GM18499 (cell line): Measurements from ENCODE around the gene C1orf232.

Experiments
- ATAC-seq: cut with Tn5 transposase; IDR thresholded peaks from one replicate; pipeline ENCODE4 v1.9.1; 2021; ENCODE audit warnings: moderate number of reproducible peaks; ENCODE audit not compliant: insufficient read depth, unreplicated experiment

Gene C1orf232

DNA sequence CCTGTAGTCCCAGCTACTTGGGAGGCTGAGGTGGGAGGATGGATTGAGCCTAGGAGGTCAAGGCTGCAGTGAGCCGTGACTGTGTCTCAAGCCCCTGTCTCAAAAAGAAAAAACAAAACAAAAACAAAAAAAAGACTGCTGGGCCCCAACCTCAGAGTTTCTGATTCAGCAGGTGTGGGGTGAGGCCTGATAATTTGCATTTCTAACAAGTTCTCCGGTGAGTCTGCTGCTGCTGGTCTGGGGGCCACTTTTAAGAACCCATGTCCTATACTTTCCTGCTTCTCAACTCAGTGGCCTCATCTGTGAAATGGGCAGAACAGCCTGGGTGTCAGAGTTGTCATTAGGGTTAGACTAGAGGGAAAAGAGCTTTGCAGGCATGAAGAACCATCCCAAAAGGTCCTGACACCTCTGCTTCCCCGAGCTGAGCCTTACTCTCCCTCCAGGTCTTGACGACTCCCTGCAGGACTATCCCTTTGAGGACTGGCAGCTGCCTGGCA lies 11.3 kb upstream of the C1orf232 start:
- ATAC-seq, result no peak

DNA sequence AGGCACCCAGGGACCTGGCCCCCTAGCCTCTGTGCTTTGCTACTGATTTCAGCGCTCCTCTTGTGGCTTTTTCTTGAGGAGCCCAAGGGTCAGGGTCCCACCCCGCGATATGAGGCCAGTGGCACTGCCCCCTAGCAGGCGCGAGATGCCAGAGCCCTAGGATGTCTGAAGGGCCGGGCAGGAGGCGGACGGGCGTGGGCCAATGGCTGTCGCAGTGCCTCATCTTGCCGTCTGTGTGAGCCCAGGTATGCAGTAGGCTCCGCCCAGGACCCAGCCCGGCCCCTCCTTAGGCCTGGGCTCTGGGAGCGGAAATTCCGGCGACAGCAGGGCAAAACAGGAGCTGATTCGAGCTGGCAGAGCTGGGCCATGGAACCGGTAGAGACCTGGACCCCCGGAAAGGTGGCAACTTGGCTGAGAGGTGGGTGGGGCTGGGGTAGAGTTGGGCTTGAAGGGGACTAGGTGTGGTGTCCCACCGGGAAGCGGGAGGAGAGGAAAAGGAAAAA lies 8.5 kb upstream of the C1orf232 start, which contains the start of gene CNKSR1:
CNKSR1 (plus strand) TSS at position 310 of the 503 bp plus-strand sequence; CDS start at position 367, 57 bp downstream.
- no peak for ATAC-seq

DNA sequence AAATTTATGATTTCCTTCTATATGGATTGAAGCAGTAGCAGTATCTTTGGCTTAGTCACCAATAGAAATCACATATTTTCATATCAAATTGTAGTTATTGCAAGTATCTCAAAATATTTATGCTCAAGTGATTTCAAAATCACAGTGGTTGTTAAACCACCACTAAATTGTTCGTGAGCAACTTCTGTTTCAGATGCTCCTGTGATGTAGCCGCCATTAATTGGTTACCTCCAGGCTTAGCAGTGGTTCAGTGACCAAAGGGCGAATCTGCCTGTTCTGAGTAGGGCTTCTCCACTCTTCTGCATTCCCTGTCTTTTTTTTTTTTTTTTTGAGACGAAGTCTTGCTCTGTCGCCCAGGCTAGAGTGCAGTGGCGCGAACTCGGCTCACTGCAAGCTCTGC lies 6.6 kb upstream of the C1orf232 start:
- ATAC-seq, result no peak

DNA sequence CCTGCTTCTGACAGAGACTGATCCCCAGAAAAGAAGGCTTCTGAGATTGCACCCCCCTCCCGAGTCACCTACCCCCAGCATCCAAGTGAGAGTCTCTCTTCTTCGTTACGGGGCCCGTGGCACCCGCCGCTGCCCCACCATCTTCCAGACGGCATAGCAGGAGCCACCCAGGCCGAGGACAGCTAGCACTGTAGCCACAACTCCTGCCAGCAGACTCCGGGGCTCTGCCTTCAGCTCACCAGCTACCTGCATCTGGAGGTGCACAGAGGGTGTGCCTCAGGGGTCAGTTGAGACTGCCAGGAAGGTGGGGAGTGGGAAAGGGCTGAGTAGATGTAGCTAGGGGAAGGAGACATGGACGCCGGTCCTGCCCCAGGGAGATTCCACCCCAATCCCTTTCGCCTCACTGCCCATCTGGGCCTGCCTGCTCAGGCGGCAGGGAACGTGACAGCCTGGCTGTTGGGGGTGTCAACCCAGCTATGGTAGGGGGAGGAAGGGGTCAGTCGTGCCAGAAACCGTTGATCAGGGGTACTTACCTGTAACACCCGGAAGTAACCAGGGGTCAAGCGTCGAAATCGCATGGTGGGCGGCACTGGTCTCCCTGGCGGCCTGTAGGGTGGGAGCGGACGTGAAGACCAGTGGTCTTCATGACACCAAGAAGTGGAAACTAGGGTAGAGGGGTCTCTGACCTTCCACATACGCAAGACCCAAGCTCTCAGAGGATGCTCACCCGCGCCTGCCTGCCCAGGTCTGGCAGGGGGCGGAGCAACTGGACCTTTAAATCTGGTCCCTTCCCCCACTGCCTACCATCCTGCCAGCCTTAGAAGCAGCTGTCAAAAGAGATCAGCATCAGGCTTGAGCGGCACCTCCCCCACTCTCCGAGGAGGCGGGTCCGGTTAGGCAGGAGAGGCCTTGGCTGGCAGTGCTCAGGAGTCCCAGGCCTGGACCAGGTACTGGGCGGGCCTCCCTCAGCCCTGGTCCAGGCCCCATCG lies 2.6 kb upstream of the C1orf232 start, which contains the start of gene ZNF593OS:
ZNF593OS (minus strand) TSS at position 749 of the 989 bp plus-strand sequence; CDS start at position 578, 171 bp downstream.
- ATAC-seq, result no peak

DNA sequence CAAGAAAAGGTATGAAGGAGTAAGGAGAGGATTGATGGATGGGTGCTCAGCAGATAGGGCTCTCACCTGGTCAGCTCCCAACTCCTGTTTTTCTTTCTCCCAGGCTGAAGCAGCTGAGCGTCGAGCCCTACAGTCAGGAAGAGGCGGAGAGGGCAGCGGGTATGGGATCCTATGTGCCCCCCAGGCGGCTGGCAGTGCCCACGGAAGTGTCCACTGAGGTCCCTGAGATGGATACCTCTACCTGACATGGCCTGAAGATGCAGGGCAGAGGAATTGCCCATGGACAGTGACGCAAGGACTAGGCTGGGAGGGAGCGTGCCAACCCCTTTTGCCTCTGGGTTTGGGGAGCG lies 1.7 kb upstream of the C1orf232 start:
- ATAC-seq, result no peak

DNA sequence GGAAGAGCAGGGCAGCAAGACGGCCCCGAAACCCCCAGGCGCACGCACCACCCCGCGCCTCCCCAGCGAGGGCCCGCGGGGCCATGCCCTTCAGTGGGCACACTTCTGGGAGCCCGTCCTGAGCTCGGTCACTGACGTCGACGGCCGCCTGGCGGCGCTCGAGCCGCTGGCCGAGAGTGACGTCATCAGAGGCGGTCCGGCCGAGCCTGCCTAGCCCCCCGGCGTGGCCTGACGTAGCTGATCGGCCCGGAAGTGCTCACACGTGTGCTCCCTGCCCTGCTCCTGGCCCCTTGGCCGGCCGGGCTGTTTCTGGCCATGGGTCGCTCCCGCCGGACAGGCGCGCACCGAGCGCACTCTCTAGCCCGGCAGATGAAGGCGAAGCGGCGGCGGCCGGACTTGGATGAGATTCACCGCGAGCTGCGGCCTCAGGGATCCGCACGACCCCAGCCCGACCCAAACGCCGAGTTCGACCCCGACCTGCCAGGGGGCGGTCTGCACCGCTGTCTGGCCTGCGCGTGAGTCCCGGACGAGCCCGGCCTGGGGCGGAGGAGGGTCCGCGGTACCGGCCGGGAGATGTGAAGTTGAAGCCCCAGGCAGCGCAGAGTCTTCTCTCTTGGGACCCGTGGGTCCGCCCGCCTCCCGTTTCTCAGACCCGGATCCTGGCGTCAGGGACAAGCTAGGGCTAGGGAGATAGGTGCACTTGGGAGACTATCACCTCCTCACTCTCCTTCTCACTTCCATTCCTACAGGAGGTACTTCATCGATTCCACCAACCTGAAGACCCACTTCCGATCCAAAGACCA lies 1.1 kb upstream of the C1orf232 start, which contains the start of gene ZNF593:
ZNF593 (plus strand) TSS at position 240 of the 803 bp plus-strand sequence; CDS start at position 316, 76 bp downstream.
- no peak for ATAC-seq

DNA sequence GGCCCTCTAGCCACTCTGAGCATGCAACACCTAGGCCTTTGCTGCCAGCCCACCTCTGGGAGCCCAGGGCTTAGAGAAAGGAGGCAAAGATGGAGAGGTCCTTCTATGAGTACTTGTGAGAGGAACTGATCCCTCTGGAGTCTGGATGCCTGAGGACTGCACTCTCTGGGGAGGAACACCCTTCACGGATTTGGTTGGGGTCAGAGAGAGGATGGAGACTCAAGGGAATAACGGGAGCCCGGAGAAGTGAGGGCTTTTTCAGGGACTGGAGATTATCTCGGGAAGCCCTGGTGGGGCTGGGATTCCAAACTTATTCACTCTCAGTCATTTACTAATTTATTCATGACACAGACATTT lies 413 bp upstream of the C1orf232 start:
- no peak for ATAC-seq

DNA sequence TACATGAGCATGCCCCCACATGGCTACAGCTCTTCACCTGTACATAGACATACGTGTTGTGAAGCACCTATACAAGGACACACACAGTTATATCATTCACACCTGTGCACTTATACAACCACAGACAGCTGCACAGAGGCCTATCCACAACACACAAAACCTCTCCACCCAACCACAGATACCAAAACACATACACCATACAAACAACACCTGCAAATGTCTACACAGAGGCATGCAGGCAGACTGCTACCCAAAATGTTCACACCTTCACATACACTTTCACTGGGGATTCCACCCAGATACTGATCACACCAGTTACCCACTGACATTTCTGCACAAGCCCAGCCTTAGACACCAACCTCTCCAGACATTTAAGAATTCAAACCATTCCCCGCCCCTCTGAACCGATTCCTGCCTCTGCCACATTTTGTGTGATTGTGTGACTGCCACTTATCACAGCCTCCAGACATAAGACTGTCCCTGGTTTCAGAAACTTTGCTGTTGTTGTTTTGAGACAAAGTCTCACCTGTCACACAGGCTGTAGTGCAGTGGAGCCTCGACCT lies 2.0 kb downstream of the C1orf232 start:
- no peak for ATAC-seq

DNA sequence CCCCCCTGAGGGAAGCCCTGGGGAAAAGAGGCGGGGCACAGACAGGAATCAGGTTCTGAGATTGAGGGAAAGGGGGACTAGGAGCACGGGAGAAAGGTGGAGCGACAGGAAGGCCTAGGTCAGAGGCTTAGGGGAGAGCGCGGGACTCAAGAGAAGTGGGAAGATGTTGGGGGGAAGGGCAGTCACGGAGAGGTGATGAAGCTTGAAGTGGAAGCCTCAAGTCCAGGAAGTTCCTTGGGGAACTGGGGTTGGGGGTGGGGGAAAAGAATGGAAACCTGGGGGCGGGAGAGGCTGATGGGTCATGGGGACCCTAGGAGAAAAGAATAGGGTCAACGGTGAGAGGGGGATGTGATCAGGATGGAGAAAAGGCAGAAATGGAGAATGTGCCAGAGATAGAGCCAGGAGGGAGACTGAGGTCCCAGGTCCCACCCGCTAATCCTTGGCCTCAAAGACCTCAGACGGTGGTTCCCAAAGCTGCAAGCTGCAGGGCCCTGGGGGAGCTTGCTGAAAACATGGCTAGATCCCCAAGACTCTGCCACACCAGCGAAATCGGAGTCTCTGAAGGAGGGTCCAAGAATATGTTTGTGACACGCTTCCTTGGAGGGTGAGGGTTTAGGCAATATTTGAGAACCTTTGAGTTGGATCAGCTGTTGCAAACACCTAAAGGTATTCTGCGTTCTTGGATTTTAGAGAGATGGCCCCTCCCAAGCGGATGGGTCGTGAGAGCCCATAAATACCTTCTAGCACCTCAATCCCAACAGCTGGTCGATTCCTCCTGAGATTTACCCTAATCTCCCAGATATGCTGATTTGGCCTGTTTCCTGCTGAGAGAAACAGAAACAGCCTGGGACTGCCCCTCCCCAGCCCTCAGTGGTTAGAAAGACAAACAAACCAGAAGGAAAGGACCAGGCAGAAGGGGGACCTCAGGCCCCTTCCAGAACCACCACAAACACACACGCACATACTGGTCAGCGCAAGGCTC lies 3.6 kb downstream of the C1orf232 start:
- no peak for ATAC-seq

DNA sequence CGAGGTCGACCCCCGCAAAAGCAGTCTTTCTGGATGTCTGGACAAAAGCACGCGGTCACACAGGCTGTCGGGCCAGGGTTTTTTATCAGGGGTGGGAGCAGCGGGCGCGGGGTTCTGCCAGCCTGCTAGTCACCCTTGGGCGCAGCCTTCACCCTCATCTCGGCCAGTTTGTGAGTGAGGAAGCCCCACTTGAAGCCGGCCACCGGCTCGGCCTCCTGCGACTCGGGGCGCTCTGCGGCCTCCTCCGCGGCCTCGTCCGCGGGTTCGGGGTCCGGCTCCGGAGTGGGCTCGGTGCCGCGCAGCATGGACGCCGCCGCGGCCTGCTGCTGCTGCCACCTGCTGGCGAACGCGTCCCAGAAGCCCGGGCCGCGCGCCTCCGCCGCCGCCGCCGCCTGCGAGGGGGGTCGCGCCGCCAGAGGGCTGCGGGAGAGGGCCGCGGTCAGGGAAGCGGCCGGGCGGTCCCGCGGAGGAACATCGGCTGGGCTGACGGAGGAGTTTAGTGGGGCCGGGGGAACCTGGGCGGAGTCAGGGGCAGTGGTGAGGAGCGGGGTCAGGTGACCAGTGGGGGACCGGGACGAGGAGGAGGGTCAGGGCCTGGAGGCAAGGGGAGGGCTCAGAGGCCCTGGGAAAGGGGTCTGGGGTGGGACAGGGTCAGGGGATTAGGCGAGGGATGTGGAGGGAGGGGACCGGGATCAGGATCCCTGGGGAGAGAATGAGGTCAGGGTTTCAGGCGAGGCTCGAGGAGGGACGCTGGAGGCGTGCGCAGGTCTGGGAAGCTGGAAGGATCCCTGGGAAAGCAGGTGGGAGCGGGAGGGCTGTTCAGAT lies 4.5 kb downstream of the C1orf232 start:
- ATAC-seq, result no peak

DNA sequence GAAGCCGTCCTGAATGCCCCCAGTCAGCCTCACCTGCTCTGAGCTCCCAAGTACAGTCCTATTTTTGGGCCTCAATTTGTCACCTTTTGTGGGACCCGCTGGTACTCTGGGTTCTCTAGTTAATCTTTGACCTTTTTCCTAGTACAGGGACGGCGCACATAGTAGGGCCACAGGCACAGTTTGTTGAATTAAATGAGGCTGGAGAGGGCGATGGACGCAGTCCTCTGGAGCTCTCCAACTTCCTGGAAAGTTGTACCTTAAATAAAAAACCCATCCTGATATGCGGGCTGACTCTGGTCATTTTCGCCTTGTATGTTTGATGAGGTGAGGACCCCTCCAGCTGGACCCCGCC lies 5.1 kb downstream of the C1orf232 start:
- no peak for ATAC-seq

DNA sequence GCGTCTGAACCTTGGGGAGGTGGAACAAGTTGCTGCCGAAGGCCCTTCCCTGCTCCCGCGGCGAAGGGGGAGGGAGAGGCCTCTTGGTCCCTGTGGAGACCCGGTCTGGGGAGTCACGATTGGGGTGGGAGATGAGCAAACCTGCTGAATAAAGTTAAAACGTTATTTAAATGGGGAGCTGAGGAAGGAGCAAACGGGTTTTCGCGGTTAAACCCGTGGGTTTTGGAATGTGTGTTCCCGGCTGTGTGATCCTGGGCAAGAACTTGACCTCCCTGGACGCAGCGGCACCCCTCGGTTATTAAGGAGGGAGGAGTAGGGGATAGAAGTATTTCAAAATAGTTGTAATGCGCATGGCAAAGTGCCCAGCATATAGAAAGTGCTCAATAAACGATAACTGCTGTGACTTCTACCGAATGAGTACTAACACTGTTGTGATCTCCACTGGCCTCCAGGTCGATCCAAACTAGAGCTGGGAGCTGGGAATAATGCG lies 6.5 kb downstream of the C1orf232 start:
- ATAC-seq, result no peak

DNA sequence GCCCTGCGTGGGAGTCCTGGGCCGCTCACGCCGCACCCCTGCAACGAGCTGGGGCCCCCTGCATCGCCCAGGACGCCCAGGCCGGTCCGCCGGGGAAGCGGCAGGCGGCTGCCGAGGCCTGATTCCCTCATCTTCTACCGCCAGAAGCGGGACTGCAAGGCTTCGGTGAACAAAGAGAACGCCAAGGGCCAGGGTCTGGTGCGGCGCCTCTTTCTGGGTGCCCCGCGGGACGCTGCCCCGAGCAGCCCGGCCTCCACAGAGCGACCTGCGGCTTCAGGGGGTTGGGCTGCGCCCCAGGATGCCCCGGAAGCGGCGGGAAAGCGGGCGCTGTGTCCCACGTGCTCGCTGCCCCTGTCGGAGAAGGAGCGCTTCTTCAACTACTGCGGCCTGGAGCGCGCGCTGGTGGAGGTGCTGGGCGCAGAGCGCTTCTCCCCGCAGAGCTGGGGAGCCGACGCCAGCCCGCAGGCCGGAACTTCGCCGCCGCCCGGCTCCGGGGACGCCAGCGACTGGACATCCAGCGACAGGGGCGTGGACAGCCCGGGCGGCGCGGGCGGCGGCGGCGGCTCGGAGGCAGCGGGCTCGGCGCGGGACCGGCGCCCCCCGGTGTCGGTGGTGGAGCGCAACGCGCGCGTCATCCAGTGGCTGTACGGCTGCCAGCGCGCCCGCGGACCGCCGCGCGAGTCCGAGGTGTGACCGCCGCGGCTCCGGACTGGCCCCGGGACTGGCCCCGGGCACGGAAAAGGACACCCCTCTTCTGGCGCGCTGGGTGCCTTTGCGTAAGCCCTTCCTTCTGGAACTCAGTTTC lies 7.1 kb downstream of the C1orf232 start:
- ATAC-seq, result no peak

DNA sequence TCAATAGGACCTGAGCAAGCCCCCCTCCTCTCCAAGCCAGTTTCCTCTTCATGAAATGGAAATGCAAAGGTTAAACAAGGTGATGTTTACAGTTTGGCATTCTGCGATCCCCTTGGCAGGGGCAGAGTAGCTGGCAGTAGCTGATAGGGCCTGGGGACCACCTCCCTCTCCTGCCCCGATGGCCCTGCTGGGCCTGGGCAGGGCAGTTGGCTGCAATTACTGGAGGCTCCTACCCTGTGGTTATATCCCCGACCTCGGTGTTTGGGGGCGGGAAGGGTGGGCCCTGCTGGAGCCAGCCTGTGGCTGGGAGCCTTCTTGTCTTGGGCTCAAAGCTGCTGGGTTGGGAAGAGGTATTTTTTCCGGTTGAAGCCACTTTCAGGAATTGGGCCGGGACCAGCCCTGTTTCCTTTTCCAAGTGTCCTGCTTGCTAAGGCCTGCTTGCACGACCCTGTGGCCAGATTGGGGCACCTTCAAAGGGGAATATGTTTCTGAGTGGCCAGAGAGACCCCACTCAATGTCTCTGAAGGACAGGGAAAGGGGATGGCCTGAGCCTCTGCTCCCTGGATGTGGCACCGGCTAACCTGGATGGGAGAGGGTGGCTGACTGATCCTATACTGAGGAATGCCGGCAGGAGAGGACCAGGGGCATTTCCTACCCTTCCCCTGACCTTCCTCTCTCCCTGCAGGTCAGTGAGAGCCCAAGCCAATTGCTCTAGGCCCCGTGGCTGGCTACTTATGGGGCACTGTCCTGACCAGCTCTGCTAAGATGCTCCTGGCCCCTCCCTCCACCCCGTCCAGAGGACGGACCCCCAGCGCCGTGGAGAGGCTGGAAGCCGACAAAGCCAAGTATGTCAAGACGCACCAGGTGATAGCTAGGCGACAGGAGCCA lies 8.0 kb downstream of the C1orf232 start:
- no peak for ATAC-seq

DNA sequence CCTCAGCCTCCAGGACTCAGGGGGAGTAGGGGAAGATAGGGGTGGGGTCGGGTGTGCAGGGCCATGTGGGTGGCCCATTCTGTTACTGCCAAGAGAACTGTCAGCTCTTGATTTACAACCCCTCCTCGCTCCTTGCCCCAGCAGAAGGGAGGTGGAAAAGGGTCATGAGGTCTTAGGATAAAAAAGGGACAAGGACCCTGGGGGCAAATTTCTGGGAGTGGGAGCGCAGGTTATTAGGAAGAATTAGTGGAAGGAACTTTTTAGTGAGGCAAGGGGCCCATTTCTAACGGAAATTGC lies 9.1 kb downstream of the C1orf232 start:
- no peak for ATAC-seq

DNA sequence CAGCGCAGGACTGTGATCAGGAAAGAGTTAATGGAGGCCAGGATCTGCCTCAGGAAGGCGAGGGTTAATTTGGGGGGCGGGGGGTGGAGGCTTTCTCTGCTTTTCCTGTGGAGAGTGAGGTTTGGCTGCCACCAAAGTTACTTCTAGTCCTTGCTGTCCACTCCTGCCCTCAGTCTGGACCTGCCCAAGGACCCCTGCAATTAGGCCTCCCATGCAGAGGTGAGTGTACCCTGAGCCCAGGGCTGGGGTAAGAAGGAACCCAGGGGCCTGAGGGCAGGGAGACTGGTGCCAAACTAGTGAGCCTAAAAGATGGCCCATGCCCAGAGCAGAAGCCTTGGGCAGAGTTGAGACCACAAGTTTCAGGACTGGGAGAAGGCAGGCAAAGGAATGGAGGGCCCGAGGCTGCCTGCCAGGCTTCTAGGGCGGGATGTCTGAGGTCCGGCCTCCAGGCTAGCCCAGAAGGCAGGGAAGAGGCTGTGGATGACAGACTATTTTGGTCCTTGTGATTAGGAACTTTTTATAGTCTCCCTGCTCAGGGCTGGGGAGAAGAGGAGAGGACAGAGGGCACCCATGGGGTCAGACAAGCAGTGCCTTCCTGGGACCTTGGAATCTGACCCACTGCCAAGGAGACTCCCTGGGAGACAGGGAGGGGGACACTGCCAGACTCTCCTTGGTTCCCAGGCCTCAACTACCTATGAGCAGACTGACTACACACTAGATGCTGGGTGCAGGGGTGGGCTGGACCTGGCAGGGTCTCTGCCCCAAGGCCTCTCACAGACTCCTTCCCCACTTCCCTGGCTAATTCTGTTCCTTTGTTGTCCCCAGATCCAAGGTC lies 9.6 kb downstream of the C1orf232 start, which contains the start of gene FAM110D:
FAM110D (plus strand) TSS at position 172 of the 835 bp plus-strand sequence. CDS start 2,213 bp downstream, outside the sequence.
- no peak for ATAC-seq
